Activated CD4-positive, alpha-beta memory T cell treated with anti-CD3 and anti-CD28 coated beads, Interleukin-2, amount 10 ng/mL, durations not matched to agents 7 days and 5 days (primary cell): ENCODE data around the gene EDAR. TPM values are rescaled to one million over a fixed set of nuclear protein-coding genes. Genes with fewer than 3 reads are reported as not detected.

ENCODE experiments used
- CTCF ChIA-PET: fragments of 350-600 bp; sonication (Branson Sonifier 250); formaldehyde crosslinking; loops from one replicate; lab custom pipeline; 2021; ENCODE audit warnings: antibody characterized with exemption, inconsistent platforms; lab: Charles Lee
- POLR2A ChIA-PET: fragments of 350-600 bp; sonication (Branson Sonifier 250); formaldehyde crosslinking; loops from one replicate; lab custom pipeline; 2021; ENCODE audit warnings: antibody characterized with exemption; lab: Charles Lee
- DNase-seq: peaks from one replicate; pipeline ENCODE4 v3.0.0-alpha.2; 2020
- H3K27ac Mint-ChIP-seq: one replicate; pipeline ENCODE4 v1.8.0; 2021; ENCODE audit warnings: mild to moderate bottlenecking, mixed read lengths
- H3K27me3 Mint-ChIP-seq: one replicate; pipeline ENCODE4 v1.8.0; 2021; ENCODE audit warnings: mixed read lengths
- H3K36me3 Mint-ChIP-seq: one replicate; pipeline ENCODE4 v1.8.0; 2021; ENCODE audit warnings: low read depth, mixed read lengths
- H3K4me1 Mint-ChIP-seq: one replicate; pipeline ENCODE4 v1.8.0; 2021; ENCODE audit warnings: mixed read lengths
- H3K4me3 Mint-ChIP-seq: one replicate; pipeline ENCODE4 v1.8.0; 2021; ENCODE audit warnings: mild to moderate bottlenecking, mixed read lengths
- H3K9me3 Mint-ChIP-seq: one replicate; pipeline ENCODE4 v1.8.0; 2021; ENCODE audit warnings: mixed read lengths
- total RNA-seq, 2 experiments: library from RNA; stranded (reverse); gene quantifications; one replicate each; pipeline ENCODE4 v1.2.3, GENCODE V29; 2021

The EDAR gene
- total RNA-seq, 2 experiments from 2014 or later: not detected

GRCh38 chr2:108909275-108909823, 79.7 kb downstream of the EDAR start:
- no peaks in the 10 kb centered on the region for H3K4me1 Mint-ChIP-seq
- no peaks in the 10 kb centered on the region for H3K36me3 Mint-ChIP-seq
- ChIA-PET CTCF (no interaction called here), POLR2A (no interaction called here)
- H3K4me3 Mint-ChIP-seq: no peak overlapping the region
- H3K9me3 Mint-ChIP-seq: no peaks in the 10 kb centered on the region
- H3K27me3 Mint-ChIP-seq: no peaks in the 10 kb centered on the region
- H3K27ac Mint-ChIP-seq: no peak overlapping the region
- no peak for DNase-seq

- CTCF ChIA-PET: no interaction called here
- Mint-ChIP-seq H3K27me3 (no peaks in the 10 kb centered on the region), H3K4me1 (no peaks in the 10 kb centered on the region), H3K4me3 (no peak overlapping the region), H3K36me3 (no peaks in the 10 kb centered on the region), H3K9me3 (no peaks in the 10 kb centered on the region), H3K27ac (no peak overlapping the region)
- POLR2A ChIA-PET: no interaction called here
- DNase-seq: no peak
Observed at GRCh38 chr2:108908713-108909070, 80.3 kb downstream of the EDAR start.

DNA sequence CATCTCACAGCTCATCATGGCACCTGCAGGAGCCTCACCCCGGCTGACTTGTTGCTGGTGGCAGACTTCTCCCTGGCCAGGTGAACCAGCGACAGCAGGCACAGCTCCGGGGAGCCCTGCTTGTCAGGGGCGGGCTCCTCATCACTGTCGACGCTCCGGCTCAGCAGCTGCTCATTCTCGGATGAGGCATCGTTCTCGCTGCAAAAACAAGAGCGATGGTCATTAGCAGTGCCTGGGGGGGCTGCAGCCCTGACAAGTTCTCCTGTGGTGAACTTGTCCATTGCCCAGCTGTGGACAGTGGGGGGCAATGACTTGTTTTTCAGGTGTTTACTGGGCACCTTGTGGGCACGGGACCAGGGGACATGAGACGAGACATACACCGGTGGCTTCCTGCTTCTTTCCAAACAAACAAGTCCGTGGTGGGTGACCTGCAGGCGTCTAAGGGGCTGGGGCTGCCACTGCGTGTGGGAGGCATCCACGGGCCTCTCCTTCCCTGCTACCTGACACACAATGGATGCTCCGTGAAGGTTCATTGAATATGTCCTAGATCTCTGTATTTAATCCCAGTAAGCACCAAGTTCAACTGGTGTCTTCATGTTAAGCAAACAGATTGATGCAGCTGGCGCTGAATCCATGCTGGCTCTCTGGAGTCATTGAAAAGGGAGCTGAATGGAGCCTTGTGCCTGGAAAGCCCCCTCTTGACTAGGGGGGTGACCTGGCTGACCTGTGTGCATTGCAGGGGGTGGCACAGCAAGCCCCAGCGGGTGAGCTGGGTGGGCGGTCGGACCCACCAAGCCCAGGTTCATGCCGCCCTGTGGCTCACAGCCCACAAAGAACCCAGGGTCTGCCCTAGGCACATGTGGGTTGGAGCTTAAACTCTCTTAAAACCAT, 81.0 kb downstream of the EDAR start:
- POLR2A ChIA-PET: no interaction called here
- Mint-ChIP-seq H3K36me3 (no peaks in the 10 kb centered on the region), H3K27ac (no peak overlapping the region), H3K4me3 (no peak overlapping the region), H3K4me1 (no peaks in the 10 kb centered on the region), H3K27me3 (no peaks in the 10 kb centered on the region), H3K9me3 (no peaks in the 10 kb centered on the region)
- CTCF ChIA-PET: no interaction called here
- DNase-seq: no peak

- H3K36me3 Mint-ChIP-seq: no peaks in the 10 kb centered on the region
- no peaks in the 10 kb centered on the region for H3K4me1 Mint-ChIP-seq
- H3K4me3 Mint-ChIP-seq: no peak overlapping the region
- no peaks in the 10 kb centered on the region for H3K9me3 Mint-ChIP-seq
- ChIA-PET CTCF (no interaction called here), POLR2A (no interaction called here)
- no peak overlapping the region for H3K27ac Mint-ChIP-seq
- H3K27me3 Mint-ChIP-seq: no peaks in the 10 kb centered on the region
- DNase-seq: no peak
Observed at GRCh38 chr2:108906403-108907077, 82.5 kb downstream of the EDAR start.

DNA sequence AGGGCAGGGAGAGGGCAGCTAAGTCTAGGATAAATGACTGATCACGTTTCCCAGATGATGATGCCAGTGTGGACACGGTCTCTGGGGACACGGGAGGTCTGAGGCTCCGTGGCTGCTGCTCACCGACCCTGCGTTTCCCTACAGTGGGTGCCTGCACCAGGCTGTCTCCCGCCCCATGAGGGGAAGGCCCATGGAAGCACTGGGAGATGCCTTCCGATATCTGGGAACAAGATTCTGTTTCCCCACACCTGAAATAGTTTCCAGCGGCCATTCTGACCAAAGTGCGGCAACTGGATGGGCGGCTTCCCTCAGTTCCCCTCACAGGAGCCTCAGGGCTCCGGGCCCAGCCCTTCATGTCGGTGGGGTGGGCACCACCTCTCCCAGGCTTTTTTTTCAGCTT, 83.1 kb downstream of the EDAR start:
- no peaks in the 10 kb centered on the region for H3K27me3 Mint-ChIP-seq
- DNase-seq: no peak
- no peaks in the 10 kb centered on the region for H3K36me3 Mint-ChIP-seq
- POLR2A ChIA-PET: no interaction called here
- CTCF ChIA-PET: no interaction called here
- no peaks in the 10 kb centered on the region for H3K9me3 Mint-ChIP-seq
- no peak overlapping the region for H3K27ac Mint-ChIP-seq
- no peak overlapping the region for H3K4me3 Mint-ChIP-seq
- H3K4me1 Mint-ChIP-seq: no peaks in the 10 kb centered on the region

DNA sequence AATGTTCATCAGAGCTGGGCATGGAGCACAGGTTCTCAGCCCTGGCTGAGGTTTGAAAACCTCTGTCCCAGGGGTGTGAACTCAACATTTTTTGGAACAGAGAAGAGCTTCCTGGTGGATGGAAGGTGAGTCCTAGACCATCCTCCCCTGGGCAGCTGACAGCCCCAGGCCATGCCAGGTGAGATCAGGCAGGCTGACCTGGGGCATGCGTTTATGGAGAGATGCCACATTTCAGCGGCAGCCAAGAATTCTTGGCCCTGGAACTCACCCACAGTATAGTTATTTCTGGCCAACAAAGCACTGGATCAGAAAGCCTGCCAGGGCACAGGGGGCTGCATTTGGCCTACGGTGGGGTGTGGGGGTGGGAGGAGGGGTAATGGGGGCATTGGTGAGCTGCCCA, 83.8 kb downstream of the EDAR start:
- no peak overlapping the region for H3K27ac Mint-ChIP-seq

DNA sequence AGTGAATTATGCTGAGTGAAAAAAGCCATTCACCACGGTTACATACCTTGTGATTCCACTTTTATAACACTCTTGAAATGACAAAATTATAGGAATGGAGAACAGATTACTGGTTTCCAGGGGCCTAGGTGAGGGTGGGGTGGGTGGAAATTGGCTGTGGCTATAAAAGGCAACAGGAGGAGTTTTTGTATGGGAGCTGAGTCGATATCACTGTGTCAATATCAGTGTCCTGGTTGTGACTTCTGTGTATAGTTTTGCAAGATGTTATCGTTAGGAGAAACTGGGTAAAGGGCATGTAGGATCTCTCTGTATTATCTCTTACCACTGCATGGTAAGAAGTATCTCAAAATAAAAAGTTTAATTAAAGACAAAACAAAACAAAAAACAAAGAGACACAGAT, 84.3 kb downstream of the EDAR start:
- Mint-ChIP-seq H3K4me1 (no peaks in the 10 kb centered on the region), H3K27me3 (no peaks in the 10 kb centered on the region), H3K9me3 (no peaks in the 10 kb centered on the region), H3K36me3 (no peaks in the 10 kb centered on the region), H3K4me3 (no peak overlapping the region), H3K27ac (no peak overlapping the region)
- CTCF ChIA-PET: no interaction called here
- POLR2A ChIA-PET: no interaction called here
- DNase-seq: no peak

More for the DNA sequence above, 83.8 kb downstream of the EDAR start:
- Mint-ChIP-seq H3K4me3 (no peak overlapping the region), H3K4me1 (no peaks in the 10 kb centered on the region), H3K9me3 (no peaks in the 10 kb centered on the region), H3K36me3 (no peaks in the 10 kb centered on the region), H3K27me3 (no peaks in the 10 kb centered on the region)
- CTCF ChIA-PET: no interaction called here
- no peak for DNase-seq
- POLR2A ChIA-PET: no interaction called here

DNA sequence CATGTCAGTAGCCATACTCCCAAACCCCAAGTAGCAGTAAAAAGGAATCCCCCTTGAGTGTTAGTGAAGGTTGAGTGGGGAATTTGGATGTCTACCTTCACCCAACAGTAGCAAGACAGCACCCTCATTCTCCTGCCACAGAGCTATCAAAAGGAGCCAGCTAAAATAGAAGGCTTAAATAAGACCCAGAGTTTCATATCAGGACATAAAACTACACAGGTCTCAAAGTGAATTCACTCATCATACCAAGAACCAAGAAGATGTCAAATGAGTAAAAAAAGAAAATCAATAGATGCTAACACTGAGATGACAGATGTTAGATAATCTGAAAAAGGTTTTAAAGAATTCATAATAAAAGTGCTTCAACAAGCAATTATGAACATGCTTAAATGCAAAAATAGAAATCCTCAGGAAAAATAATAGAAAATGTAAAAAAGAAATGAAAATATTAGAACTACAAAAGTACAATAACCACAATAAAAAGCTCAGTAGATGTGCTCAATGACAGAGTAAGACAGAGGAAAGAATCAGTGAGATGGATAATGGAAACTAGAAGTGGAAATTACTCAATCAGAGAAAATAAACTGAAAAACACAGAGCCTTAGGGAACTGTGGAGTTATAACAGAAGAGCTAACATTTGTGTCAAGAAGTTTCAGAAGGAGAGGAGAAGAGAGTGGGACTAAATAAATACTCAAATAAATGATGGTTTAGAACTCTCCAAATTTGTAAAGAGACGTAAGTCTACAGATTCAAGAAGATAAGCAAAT, 90.5 kb downstream of the EDAR start:
- peaks cover 4% of the 10 kb centered on the region for H3K4me1 Mint-ChIP-seq

GRCh38 chr2:108896741-108897140, 92.3 kb downstream of the EDAR start:
- DNase-seq: no peak
- no peaks in the 10 kb centered on the region for H3K9me3 Mint-ChIP-seq
- H3K27ac Mint-ChIP-seq: no peak overlapping the region
- no peaks in the 10 kb centered on the region for H3K36me3 Mint-ChIP-seq
- peaks cover 4% of the 10 kb centered on the region for H3K4me1 Mint-ChIP-seq
- ChIA-PET POLR2A (no interaction called here), CTCF (no interaction called here)
- H3K27me3 Mint-ChIP-seq: no peaks in the 10 kb centered on the region
- no peak overlapping the region for H3K4me3 Mint-ChIP-seq

More for the DNA sequence above, 90.5 kb downstream of the EDAR start:
- Mint-ChIP-seq H3K4me3 (no peak overlapping the region), H3K36me3 (no peaks in the 10 kb centered on the region), H3K27ac (no peak overlapping the region), H3K27me3 (no peaks in the 10 kb centered on the region), H3K9me3 (no peaks in the 10 kb centered on the region)
- ChIA-PET POLR2A (no interaction called here), CTCF (no interaction called here)
- no peak for DNase-seq

- ChIA-PET CTCF (interaction anchor here (1.7 kb wide), 1 partner anchor 17 kb away, joined by 3 read pairs; no protein-coding TSS in a partner anchor), POLR2A (no interaction called here)
- no peak for DNase-seq
- Mint-ChIP-seq H3K27me3 (no peaks in the 10 kb centered on the region), H3K9me3 (peaks cover 7% of the 10 kb centered on the region), H3K27ac (no peak overlapping the region), H3K36me3 (no peaks in the 10 kb centered on the region), H3K4me1 (peaks cover 4% of the 10 kb centered on the region), H3K4me3 (no peak overlapping the region)
Observed at GRCh38 chr2:108895188-108895587, 93.8 kb downstream of the EDAR start.

- peaks cover under 1% of the 10 kb centered on the region for H3K36me3 Mint-ChIP-seq
- peaks cover 4% of the 10 kb centered on the region for H3K4me1 Mint-ChIP-seq
- POLR2A ChIA-PET: no interaction called here
- no peak overlapping the region for H3K27ac Mint-ChIP-seq
- no peak overlapping the region for H3K4me3 Mint-ChIP-seq
- CTCF ChIA-PET: interaction anchor here (1.7 kb wide), 1 partner anchor 17 kb away, joined by 3 read pairs; no protein-coding TSS in a partner anchor
- peaks cover 8% of the 10 kb centered on the region for H3K9me3 Mint-ChIP-seq
- H3K27me3 Mint-ChIP-seq: no peaks in the 10 kb centered on the region
- DNase-seq: no peak
Observed at GRCh38 chr2:108894766-108895165, 94.3 kb downstream of the EDAR start.

DNA sequence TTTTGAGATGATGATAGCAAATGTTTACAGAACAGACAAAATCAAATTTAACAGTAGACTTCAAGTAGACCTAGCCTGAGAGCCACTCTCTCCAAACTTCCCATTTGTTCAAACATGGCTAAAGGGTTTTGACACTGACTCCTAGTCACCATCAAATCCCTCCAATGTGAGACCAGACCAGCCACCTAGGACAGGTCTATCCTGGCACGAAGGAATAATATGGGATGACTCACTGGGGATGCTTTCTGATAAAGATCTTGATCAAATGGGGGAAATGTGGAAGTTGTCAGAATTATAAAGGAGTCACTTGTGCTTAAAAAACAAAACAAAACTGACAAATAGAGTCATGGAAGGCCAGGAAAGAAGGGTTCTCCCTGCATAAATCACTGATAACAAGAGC, 95.7 kb downstream of the EDAR start:
- Mint-ChIP-seq H3K36me3 (peaks cover 3% of the 10 kb centered on the region), H3K27me3 (peaks cover 1% of the 10 kb centered on the region), H3K4me1 (peaks cover 2% of the 10 kb centered on the region), H3K4me3 (no peak overlapping the region), H3K27ac (no peak overlapping the region), H3K9me3 (peaks cover 12% of the 10 kb centered on the region)
- ChIA-PET CTCF (no interaction called here), POLR2A (no interaction called here)
- DNase-seq: no peak

- DNase-seq: no peak
- ChIA-PET POLR2A (no interaction called here), CTCF (no interaction called here)
- peaks cover 12% of the 10 kb centered on the region for H3K9me3 Mint-ChIP-seq
- no peaks in the 10 kb centered on the region for H3K4me1 Mint-ChIP-seq
- peaks cover 7% of the 10 kb centered on the region for H3K27me3 Mint-ChIP-seq
- no peak overlapping the region for H3K27ac Mint-ChIP-seq
- peaks cover 3% of the 10 kb centered on the region for H3K36me3 Mint-ChIP-seq
- no peak overlapping the region for H3K4me3 Mint-ChIP-seq
Observed at GRCh38 chr2:108889907-108890306, 99.1 kb downstream of the EDAR start.
